ENCODE data around the gene HPS3.
"Not testable (repeated sequence)": the region's sequence is repeated elsewhere in the genome, so short reads cannot be mapped to it uniquely, and the experiment has no call there.

The HPS3 gene

GRCh38 chr3:149195221-149195620 is 65.8 kb downstream of the HPS3 start:
- DNase-seq (ENCODE audit: low read depth in 2 of 2) = no peak

GRCh38 chr3:149196805-149197592 is 67.6 kb downstream of the HPS3 start:
- DNase-seq (ENCODE audit: low read depth in 2 of 2) = not testable (repeated sequence)

GRCh38 chr3:149197669-149198068 is 68.2 kb downstream of the HPS3 start:
- no peak for DNase-seq (ENCODE audit: low read depth in 2 of 2)

DNA sequence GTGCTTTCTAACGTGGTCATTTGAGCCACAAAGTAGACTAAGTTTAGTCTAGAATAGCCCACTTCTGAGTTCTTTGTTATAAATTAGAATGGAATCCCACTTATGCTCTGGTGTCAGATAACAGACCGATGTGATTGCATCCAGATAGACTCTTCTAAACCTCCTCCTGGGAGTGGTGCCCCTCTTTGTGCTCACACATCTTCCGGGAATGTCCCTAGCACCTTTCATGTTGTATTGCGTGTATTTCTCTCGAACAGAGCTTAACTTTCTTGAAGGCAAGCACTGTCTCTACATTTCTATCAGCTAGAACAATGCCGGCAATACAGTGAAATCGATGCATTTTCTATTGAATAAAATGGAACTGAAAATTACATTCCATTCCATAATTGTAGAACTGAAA is 69.2 kb downstream of the HPS3 start:
- DNase-seq (ENCODE audit: low read depth in 2 of 2) = no peak

- DNase-seq (ENCODE audit: low read depth in 2 of 2) = no peak
These were observed 70.0 kb downstream of the HPS3 start for GRCh38 chr3:149199474-149199873.

DNA sequence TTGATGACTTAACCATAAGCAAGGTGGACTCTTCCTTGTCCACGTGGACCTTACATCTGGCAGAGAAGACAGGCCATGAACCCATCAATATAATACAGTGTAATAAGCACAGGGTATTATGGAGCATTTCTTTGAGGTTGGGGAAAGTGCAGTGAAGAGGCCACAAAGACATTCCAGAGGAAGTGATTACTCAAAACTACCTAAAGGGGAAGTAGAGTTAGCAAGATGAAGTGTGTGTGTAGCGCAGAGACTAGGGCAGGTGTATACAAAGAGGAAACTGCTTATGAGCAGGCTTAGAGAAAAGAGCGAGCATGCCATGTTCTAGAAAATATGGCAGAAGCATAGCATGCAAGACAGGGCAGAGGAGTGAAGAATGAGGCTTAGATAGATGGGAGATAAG is 74.3 kb downstream of the HPS3 start:
- DNase-seq (ENCODE audit: low read depth in 2 of 2) = no peak

- no peak for DNase-seq (ENCODE audit: low read depth in 2 of 2)
These were observed 75.1 kb downstream of the HPS3 start for GRCh38 chr3:149204390-149204991.

DNA sequence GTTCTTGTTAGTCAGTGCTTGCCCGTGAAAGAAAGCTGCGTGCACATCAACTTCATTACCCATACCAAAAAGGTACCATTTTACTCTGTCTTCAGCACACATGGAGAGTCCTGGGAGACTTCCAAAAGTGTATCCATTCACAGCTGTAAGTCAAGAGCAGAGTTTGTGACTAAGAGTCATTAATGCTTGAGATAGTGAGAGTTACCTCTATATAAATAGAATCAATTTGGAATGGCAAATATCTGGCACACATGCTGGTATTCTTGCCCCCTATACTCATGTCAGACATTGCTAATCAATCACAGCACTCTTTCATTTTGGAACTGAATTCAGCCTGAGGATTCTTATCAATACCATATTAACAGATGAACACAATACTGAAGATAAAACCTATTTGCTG is 78.0 kb downstream of the HPS3 start:
- DNase-seq (ENCODE audit: low read depth in 2 of 2) = no peak

DNA sequence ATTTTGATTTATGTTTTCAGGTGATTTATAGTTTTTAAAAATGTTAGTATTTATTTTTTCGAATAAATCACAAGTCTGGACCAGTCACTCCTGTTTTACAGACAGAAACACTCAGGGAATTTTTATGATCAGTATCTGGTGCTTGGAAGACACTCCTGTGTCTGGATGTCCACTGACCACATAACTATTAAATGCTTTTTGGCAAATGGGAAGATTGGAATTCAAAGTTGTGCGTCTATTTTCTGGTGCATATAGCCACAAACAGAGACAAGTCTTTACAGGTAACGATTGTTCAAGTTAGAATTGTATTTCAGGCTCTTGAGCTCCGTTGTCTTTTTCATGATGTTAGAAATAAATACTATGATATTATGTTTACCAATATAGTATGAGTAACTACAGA is 80.0 kb downstream of the HPS3 start:
- DNase-seq (ENCODE audit: low read depth in 2 of 2) = no peak

DNA sequence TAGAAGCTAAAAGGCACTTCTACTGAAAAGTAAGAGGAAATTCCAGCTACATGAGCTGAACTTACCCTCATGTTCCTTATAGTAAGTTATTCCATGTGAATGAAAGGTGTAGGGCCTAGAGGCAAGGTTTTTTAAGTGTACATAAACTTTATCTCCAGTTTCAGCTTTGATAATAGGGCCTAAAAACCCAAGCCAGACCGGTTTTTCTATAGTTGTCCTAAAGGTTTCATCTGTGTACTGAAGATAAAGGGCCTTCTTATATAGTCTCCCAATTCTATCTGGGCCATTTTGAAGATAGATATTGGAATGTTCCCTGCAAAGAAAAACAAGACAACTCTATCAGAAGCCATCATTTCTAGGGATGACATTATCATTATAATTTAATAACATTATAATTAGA is 82.9 kb downstream of the HPS3 start:
- no peak for DNase-seq (ENCODE audit: low read depth in 2 of 2)

DNA sequence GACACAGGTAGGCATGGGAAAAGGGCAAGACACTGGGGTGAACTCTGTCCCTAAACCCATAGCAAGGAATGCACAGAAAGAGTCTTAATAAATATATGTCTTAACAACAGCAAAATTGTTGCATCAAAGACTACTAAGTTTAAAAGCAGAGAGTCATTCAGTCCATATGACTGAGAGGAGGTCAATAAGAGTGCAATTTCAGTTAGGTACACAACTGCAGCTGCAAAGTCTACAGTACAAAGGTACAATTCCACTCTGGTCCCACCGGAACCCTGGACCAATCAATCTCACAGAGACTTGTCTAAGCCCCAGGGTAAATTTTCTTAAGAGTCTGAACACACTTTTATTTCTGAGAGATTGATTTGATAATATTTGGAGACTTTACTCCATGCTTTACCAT is 85.3 kb downstream of the HPS3 start:
- DNase-seq (ENCODE audit: low read depth in 2 of 2) = no peak

DNA sequence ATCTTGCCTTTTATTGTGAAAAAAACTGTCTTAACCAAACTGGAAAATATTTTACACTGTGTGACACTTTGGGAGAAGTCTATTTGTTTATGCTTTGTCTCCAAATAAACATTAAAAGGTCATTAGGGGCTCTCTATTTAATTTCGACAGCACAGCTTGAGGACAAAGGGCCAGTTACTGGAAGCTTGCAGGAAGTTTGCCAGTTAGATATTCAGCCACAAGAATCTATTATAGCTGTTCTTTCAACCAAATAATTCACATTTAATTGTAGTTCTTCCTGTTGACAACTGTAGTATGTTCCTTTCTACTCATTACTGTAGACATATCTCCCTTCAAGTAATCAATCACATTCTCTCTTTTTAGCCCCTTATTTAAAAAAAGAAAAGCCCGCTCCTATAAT is 86.1 kb downstream of the HPS3 start:
- no peak for DNase-seq (ENCODE audit: low read depth in 2 of 2)

GRCh38 chr3:149216193-149216869 is 86.9 kb downstream of the HPS3 start:
- DNase-seq (ENCODE audit: low read depth in 2 of 2) = no peak

GRCh38 chr3:149217347-149217746 is 87.9 kb downstream of the HPS3 start:
- DNase-seq (ENCODE audit: low read depth in 2 of 2) = no peak

- DNase-seq (ENCODE audit: low read depth in 2 of 2) = not testable (repeated sequence)
These were observed 90.1 kb downstream of the HPS3 start for GRCh38 chr3:149219380-149220121.

- DNase-seq (ENCODE audit: low read depth in 2 of 2) = no peak
These were observed 92.5 kb downstream of the HPS3 start, which contains the start of gene CP for GRCh38 chr3:149221783-149222517. TSS of gene CP (minus strand) at chr3:149221829. CDS start at chr3:149221792, 37 bp downstream.

All from stimulated activated CD4-positive, alpha-beta T cell treated with anti-CD3 and anti-CD28 coated beads, Interleukin-12 subunit alpha, Interleukin-12 subunit beta, amount 100 ng/mL, for 24 hours (primary cell).